ENCODE results near the gene MED23. TPM values are rescaled to one million over a fixed set of nuclear protein-coding genes. Genes with fewer than 3 reads are reported as not detected.

MED23 gene
- total RNA-seq, 6 experiments from 2014 or later, result 8.8 to 13.8 (median 11.0) TPM

- intact Hi-C loops (cut with DNase I), result no loop called here
- Histone ChIP-seq H3K27me3 (no peaks in the 10 kb centered on the region), H3K36me3 (peaks cover 8 to 92% (median 23%) of the 10 kb centered on the region in 4 donors), H3K4me1 (no peaks in the 10 kb centered on the region), H3K9me3 (no peaks in the 10 kb centered on the region), H3K4me3 (no peak overlapping the region), H3K27ac (no peak overlapping the region)
- no peak for DNase-seq
- no peak for ATAC-seq
- TF ChIP-seq CTCF (IDR thresholded peaks at IDR 0.05) (no peak), POLR2A (IDR thresholded peaks at IDR 0.05) (no peak)
- 94% methylated on average over 4 of the region's 4 CpGs for WGBS (ENCODE audit: insufficient coverage, low coverage, low lambda C conversion rate, missing lambda C conversion rate)
These were observed 12.8 kb downstream of the MED23 start for GRCh38 chr6:131615275-131615674.

- peaks cover 4 to 91% (median 21%) of the 10 kb centered on the region in 4 donors for H3K36me3 ChIP-seq
- intact Hi-C loops (cut with DNase I), result no loop called here
- DNase-seq (no peak), ATAC-seq (no peak)
- H3K4me3 ChIP-seq, result no peak overlapping the region
- H3K27ac ChIP-seq, result no peak overlapping the region
- no peaks in the 10 kb centered on the region for H3K4me1 ChIP-seq
- WGBS (ENCODE audit: insufficient coverage, low coverage, low lambda C conversion rate, missing lambda C conversion rate), result 86% methylated on average over 5 of the region's 5 CpGs
- no peaks in the 10 kb centered on the region for H3K27me3 ChIP-seq
- TF ChIP-seq CTCF (IDR thresholded peaks at IDR 0.05), result no peak
- no peak for TF ChIP-seq POLR2A (IDR thresholded peaks at IDR 0.05)
- no peaks in the 10 kb centered on the region for H3K9me3 ChIP-seq
These were observed 14.6 kb downstream of the MED23 start for GRCh38 chr6:131613296-131613925.

GRCh38 chr6:131602781-131603312 lies 25.2 kb downstream of the MED23 start:
- TF ChIP-seq POLR2A (IDR thresholded peaks at IDR 0.05), result no peak
- no peak for TF ChIP-seq CTCF (IDR thresholded peaks at IDR 0.05)
- ATAC-seq, result no peak
- Histone ChIP-seq H3K27ac (no peak overlapping the region), H3K27me3 (no peaks in the 10 kb centered on the region), H3K4me3 (no peak overlapping the region), H3K4me1 (no peaks in the 10 kb centered on the region), H3K9me3 (no peaks in the 10 kb centered on the region), H3K36me3 (peaks cover 0 to 92% (median 36%) of the 10 kb centered on the region in 4 donors)
- intact Hi-C loops (cut with DNase I), result no loop called here
- 70% methylated on average over 1 of the region's 1 CpG for WGBS (ENCODE audit: insufficient coverage, low coverage, low lambda C conversion rate, missing lambda C conversion rate)
- DNase-seq, result no peak

GRCh38 chr6:131600716-131601115 lies 27.3 kb downstream of the MED23 start:
- intact Hi-C loops (cut with DNase I), result no loop called here
- H3K4me3 ChIP-seq, result no peak overlapping the region
- no peak for TF ChIP-seq POLR2A (IDR thresholded peaks at IDR 0.05)
- no peak for TF ChIP-seq CTCF (IDR thresholded peaks at IDR 0.05)
- whole genome bisulfite sequencing (ENCODE audit: insufficient coverage, low coverage, low lambda C conversion rate, missing lambda C conversion rate), result 73% methylated on average over 4 of the region's 4 CpGs
- ATAC-seq (no peak), DNase-seq (no peak)
- H3K36me3 ChIP-seq, result peaks cover 0 to 89% (median 35%) of the 10 kb centered on the region in 4 donors
- no peaks in the 10 kb centered on the region for H3K9me3 ChIP-seq
- no peaks in the 10 kb centered on the region for H3K4me1 ChIP-seq
- no peaks in the 10 kb centered on the region for H3K27me3 ChIP-seq
- H3K27ac ChIP-seq, result no peak overlapping the region
